DOHH2 (cell line): Measurements from ENCODE around the gene LBX2.

Source experiments
- CTCF ChIP-seq: fragments of 200-600 bp; sonication (generic); IDR thresholded peaks from one replicate; pipeline ENCODE4 v1.5.1; 2014; ENCODE audit warnings: antibody characterized with exemption, mild to moderate bottlenecking, low read depth, low read length; ENCODE audit not compliant: poor library complexity, severe bottlenecking
- EZH2phosphoT487 ChIP-seq: fragments of 200-600 bp; sonication (generic); IDR thresholded peaks from 2 replicates; pipeline ENCODE4 v1.6.1; 2017; ENCODE audit warnings: borderline replicate concordance, mild to moderate bottlenecking, antibody characterized with exemption, low read length, moderate library complexity, mixed read lengths

DNA sequence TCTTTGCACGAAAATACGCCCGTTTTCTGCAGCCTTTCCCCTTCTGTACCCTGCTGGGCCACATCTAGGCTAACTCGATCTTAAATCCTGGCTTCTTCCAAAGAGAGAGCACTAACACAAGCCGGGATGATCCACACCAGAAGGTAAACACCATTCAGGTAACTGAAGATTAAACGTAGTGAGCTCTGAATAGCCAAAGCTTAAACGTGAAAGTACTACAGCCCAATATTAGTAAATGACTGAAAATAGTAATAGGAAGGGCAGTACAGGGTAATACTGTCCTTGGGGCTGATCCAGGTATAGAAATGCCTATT is 26.5 kb downstream of the LBX2 start:
- no peak for TF ChIP-seq CTCF
- TF ChIP-seq EZH2phosphoT487, result no peak
